Sigmoid colon (tissue), 7 donors: ENCODE data around the gene ASPN. TPM values are rescaled to one million over a fixed set of nuclear protein-coding genes. Genes with fewer than 3 reads are reported as not detected.
A peak's percentile ranks its signal among the peaks of the same experiment; 100 is the strongest.
"Not testable (repeated sequence)": the region's sequence is repeated elsewhere in the genome, so short reads cannot be mapped to it uniquely, and the experiment has no call there.

ENCODE experiments used
- DNase-seq: peaks from one replicate; pipeline ENCODE4 v3.0.0-alpha.2; 2019
- H3K27ac ChIP-seq, 4 donors: fragments of 200-600 bp; sonication (generic); one replicate each; pipeline ENCODE4 v1.5.1; 2016 to 2019; ENCODE audit warnings: mild to moderate bottlenecking in 1 of 4
- H3K27me3 ChIP-seq, 3 donors: fragments of 200-600 bp; sonication (generic); one replicate each; pipeline ENCODE4 v1.5.1; 2019; ENCODE audit warnings: mild to moderate bottlenecking in 1 of 3
- H3K36me3 ChIP-seq, 4 donors: fragments of 200-600 bp; sonication (generic); one replicate each; pipeline ENCODE4 v1.5.1; 2016 to 2019
- H3K4me1 ChIP-seq, 4 donors: fragments of 200-600 bp; sonication (generic); one replicate each; pipeline ENCODE4 v1.5.1; 2017 to 2019
- H3K4me3 ChIP-seq, 4 donors: fragments of 200-600 bp; sonication (generic); one replicate each; pipeline ENCODE4 v1.5.1; 2017 to 2019; ENCODE audit warnings: mild to moderate bottlenecking in 2 of 4, moderate library complexity in 1 of 4
- H3K9me3 ChIP-seq, 4 donors: fragments of 200-600 bp in 3 of 4; sonication (generic) in 3 of 4; one replicate each; pipeline versions ENCODE4 v1.5.1 to v1.6.1; 2013 to 2019
- CTCF ChIP-seq, 4 experiments: fragments of 450-650 bp in 3 of 4; fragments of 200-600 bp in 1 of 4; IDR thresholded peaks; one replicate each; pipeline ENCODE4 v1.5.1; 2016 to 2019; ENCODE audit warnings: antibody characterized with exemption in 4 of 4, mild to moderate bottlenecking in 3 of 4, moderate library complexity in 2 of 4
- EP300 ChIP-seq, 4 donors: sonication (generic); formaldehyde crosslinking; IDR thresholded peaks; one replicate each; pipeline ENCODE4 v1.6.1; 2017; ENCODE audit warnings: antibody characterized with exemption in 4 of 4
- POLR2A ChIP-seq, 2 donors: fragments of 450-650 bp; IDR thresholded peaks; one replicate each; pipeline ENCODE4 v1.6.1; 2016; ENCODE audit warnings: antibody characterized with exemption in 2 of 2, mild to moderate bottlenecking in 2 of 2, moderate library complexity in 2 of 2
- POLR2AphosphoS5 ChIP-seq, 4 donors: sonication (generic); formaldehyde crosslinking; IDR thresholded peaks; one replicate each; pipeline ENCODE4 v1.6.1; 2017; ENCODE audit warnings: antibody characterized with exemption in 4 of 4
- WGBS, 2 donors: extraction: QIAGEN DNeasy Blood & Tissue Kit; methylation state at CpG; one replicate each; pipeline ENCODE4 v1.1.7; 2013; 5-methylcytosine and 5-hydroxymethylcytosine counted together
- intact Hi-C: fragments of 100-400 bp; cut with DNase I; formaldehyde crosslinking; loops from one replicate; pipeline ENCODE4 v1.15.1; 2023
- polyA plus RNA-seq, 3 donors: library from polyadenylated mRNA; stranded (reverse); fragments of 200-250 nt; gene quantifications; one replicate each; pipeline ENCODE4 v1.2.3, GENCODE V29; 2013
- total RNA-seq, 4 donors: library from RNA; depleted of rRNA; stranded (reverse); fragments of >200 nt; gene quantifications; one replicate each; pipeline ENCODE4 v1.1.0, GENCODE V29; 2016
- donor health status: healthy with polysubstance abuse.
- donor health status: Bipolar disorder and iron deficiency.
- donor health status: healthy.

Gene ASPN
- total and polyA plus RNA-seq, 7 donors: 1.5 to 96.9 (median 9.4) TPM

GRCh38 chr9:92423612-92424011 lies 58.7 kb downstream of the ASPN start:
- DNase-seq: no peak
- 94 to 98% methylated on average over 2 of the region's 2 CpGs for WGBS, 2 donors
- Histone ChIP-seq H3K27me3 (no peaks in the 10 kb centered on the region), H3K36me3 (no peaks in the 10 kb centered on the region), H3K4me3 (peak overlapping the region; percentile 0 to 24 (median 14)), H3K4me1 (peaks cover 0 to 31% (median 19%) of the 10 kb centered on the region in 4 donors), H3K9me3 (no peaks in the 10 kb centered on the region), H3K27ac (peak overlapping the region in 3 of 4 donors; percentile 6 to 56 (median 17))
- TF ChIP-seq POLR2A (IDR thresholded peaks at IDR 0.05) (no peak), CTCF (IDR thresholded peaks at IDR 0.05) (no peak), POLR2AphosphoS5 (IDR thresholded peaks at IDR 0.05) (no peak), EP300 (IDR thresholded peaks at IDR 0.05) (no peak)
- intact Hi-C loops: no loop called here

GRCh38 chr9:92422611-92423338 lies 59.5 kb downstream of the ASPN start:
- 91 to 92% methylated on average over 2 of the region's 2 CpGs for WGBS, 2 donors
- H3K36me3 ChIP-seq: no peaks in the 10 kb centered on the region
- intact Hi-C loops: no loop called here
- peak overlapping the region in 3 of 4 donors; percentile 2 to 24 (median 21) for H3K4me3 ChIP-seq
- no peak for DNase-seq
- H3K27me3 ChIP-seq: no peaks in the 10 kb centered on the region
- no peaks in the 10 kb centered on the region for H3K9me3 ChIP-seq
- peaks cover 0 to 31% (median 19%) of the 10 kb centered on the region in 4 donors for H3K4me1 ChIP-seq
- no peak for TF ChIP-seq POLR2A (IDR thresholded peaks at IDR 0.05)
- no peak for TF ChIP-seq CTCF (IDR thresholded peaks at IDR 0.05)
- TF ChIP-seq POLR2AphosphoS5 (IDR thresholded peaks at IDR 0.05): no peak
- no peak for TF ChIP-seq EP300 (IDR thresholded peaks at IDR 0.05)
- peak overlapping the region in 1 of 4 donors; percentile 19 for H3K27ac ChIP-seq

GRCh38 chr9:92414566-92414965 lies 67.7 kb downstream of the ASPN start:
- no peaks in the 10 kb centered on the region for H3K36me3 ChIP-seq
- H3K4me1 ChIP-seq: peaks cover 0 to 16% (median 10%) of the 10 kb centered on the region in 4 donors
- TF ChIP-seq POLR2AphosphoS5 (IDR thresholded peaks at IDR 0.05) (no peak), CTCF (IDR thresholded peaks at IDR 0.05) (no peak), POLR2A (IDR thresholded peaks at IDR 0.05) (no peak), EP300 (IDR thresholded peaks at IDR 0.05) (no peak)
- 40 to 74% methylated on average over 1 of the region's 1 CpG for WGBS, 2 donors
- H3K27me3 ChIP-seq: no peaks in the 10 kb centered on the region
- no peak overlapping the region for H3K4me3 ChIP-seq
- H3K9me3 ChIP-seq: no peaks in the 10 kb centered on the region
- DNase-seq: no peak
- intact Hi-C loops: no loop called here
- H3K27ac ChIP-seq: no peak overlapping the region

- H3K4me3 ChIP-seq, H3K9me3 ChIP-seq, H3K27me3 ChIP-seq, DNase-seq, intact Hi-C loops, H3K36me3 ChIP-seq: not testable (repeated sequence)
- Histone ChIP-seq H3K27ac (peak overlapping the region in 3 of 4 donors; percentile 40 to 70 (median 57)), H3K4me1 (peaks cover 0 to 32% (median 18%) of the 10 kb centered on the region in 4 donors)
- 83 to 86% methylated on average over 4 of the region's 4 CpGs for WGBS, 2 donors
These were observed 71.1 kb downstream of the ASPN start for GRCh38 chr9:92411157-92411556.

GRCh38 chr9:92408747-92409478 lies 73.4 kb downstream of the ASPN start:
- Histone ChIP-seq H3K4me1 (peaks cover 0 to 47% (median 37%) of the 10 kb centered on the region in 4 donors), H3K27me3 (no peaks in the 10 kb centered on the region), H3K27ac (no peak overlapping the region), H3K4me3 (no peak overlapping the region), H3K9me3 (no peaks in the 10 kb centered on the region), H3K36me3 (no peaks in the 10 kb centered on the region)
- DNase-seq: no peak
- WGBS, 2 donors: 94 to 95% methylated on average over 2 of the region's 2 CpGs
- TF ChIP-seq POLR2AphosphoS5 (IDR thresholded peaks at IDR 0.05) (no peak), EP300 (IDR thresholded peaks at IDR 0.05) (no peak), POLR2A (IDR thresholded peaks at IDR 0.05) (no peak), CTCF (IDR thresholded peaks at IDR 0.05) (no peak)
- intact Hi-C loops: no loop called here
